Measurements from ENCODE around the gene DPM2. TPM values are rescaled to one million over a fixed set of nuclear protein-coding genes. Genes with fewer than 3 reads are reported as not detected.

Gene DPM2
- total RNA-seq, 1 donor from 2014 or later, result 34.0 TPM

DNA sequence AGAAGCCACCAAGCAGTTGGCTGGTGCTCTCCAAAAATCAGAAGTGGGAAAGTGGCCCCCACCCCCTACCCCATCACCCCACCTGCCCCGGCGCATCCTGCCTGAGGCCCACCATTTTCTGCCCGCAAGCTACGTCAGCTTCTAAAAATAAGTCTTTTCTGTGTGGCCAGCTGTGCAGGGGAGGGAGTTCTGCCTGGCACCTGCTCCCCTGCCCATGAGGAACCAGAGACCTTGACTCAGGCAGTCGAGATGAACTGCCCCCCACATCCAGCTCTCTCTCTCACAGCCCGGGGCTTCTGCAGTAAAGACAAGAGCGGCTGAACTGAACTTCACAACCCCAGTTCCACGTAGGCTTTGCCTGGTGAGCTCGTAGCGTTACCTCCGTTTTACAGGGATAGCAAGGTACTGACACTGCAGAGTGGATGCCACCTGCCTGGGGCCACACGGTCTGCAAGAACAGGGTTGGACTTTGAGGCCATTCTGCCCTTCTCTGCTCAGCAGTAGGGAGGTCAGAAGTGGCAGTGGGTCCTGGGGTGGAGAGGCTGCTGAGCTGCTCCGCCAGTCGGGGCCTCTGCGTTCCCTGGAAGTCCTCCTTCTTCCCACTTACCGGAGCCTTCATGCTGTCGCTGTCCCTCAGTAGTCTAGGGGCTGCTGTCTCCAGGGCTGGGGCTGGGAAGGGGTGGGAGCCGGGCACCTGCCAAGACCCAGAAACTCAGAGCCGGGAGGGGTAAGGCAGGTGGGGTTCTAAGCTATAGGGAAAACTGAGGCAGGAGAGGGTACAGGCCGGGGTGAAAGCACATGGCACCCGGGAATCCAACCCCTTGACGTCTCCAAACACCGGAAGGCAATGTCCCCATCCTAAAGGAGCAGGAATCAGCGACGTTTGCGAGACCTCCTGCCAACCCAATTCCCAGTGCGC is 21.6 kb downstream of the DPM2 start:
- no peaks in the 10 kb centered on the region for H3K9me3 Mint-ChIP-seq (ENCODE audit: low read depth)
- DNase-seq (ENCODE audit: low spot score, unreplicated experiment), result no peak
- peak overlapping the region; percentile 64 for H3K4me3 Mint-ChIP-seq (ENCODE audit: low read depth)
- peaks cover under 1% of the 10 kb centered on the region for H3K36me3 Mint-ChIP-seq (ENCODE audit: insufficient read depth)
- TF ChIP-seq, protein P1, sequence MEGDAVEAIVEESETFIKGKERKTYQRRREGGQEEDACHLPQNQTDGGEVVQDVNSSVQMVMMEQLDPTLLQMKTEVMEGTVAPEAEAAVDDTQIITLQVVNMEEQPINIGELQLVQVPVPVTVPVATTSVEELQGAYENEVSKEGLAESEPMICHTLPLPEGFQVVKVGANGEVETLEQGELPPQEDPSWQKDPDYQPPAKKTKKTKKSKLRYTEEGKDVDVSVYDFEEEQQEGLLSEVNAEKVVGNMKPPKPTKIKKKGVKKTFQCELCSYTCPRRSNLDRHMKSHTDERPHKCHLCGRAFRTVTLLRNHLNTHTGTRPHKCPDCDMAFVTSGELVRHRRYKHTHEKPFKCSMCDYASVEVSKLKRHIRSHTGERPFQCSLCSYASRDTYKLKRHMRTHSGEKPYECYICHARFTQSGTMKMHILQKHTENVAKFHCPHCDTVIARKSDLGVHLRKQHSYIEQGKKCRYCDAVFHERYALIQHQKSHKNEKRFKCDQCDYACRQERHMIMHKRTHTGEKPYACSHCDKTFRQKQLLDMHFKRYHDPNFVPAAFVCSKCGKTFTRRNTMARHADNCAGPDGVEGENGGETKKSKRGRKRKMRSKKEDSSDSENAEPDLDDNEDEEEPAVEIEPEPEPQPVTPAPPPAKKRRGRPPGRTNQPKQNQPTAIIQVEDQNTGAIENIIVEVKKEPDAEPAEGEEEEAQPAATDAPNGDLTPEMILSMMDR (IDR thresholded peaks at IDR 0.05; ENCODE audit: unreplicated experiment), result no peak
- H3K27ac Mint-ChIP-seq, result no peak overlapping the region
- peaks cover 4% of the 10 kb centered on the region for H3K4me1 Mint-ChIP-seq (ENCODE audit: low read depth)
- H3K27me3 Mint-ChIP-seq, result peaks cover 21% of the 10 kb centered on the region

DNA sequence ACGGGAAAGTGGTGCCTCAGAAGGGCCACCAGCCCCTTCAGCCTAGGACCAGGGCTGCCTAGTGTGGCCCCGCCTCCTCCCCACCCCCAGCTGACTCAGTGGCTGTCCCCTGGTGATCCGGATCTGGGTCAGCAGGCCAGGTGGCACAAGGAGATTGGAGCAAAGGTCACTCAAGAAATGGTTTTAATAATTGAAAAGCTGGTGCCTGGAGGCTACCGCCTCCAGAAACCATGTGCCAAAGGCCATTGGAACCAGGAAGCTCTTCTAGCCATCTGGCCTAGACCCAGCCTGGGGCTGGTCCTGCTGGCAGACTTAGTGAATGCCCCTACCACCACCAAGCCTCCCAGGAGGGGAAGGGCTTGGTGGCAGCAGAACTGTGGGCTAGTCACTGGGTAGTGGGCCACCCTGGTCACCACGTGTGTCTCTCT is 22.3 kb downstream of the DPM2 start:
- Mint-ChIP-seq H3K27ac (no peak overlapping the region), H3K4me3 (ENCODE audit: low read depth) (no peak overlapping the region), H3K36me3 (ENCODE audit: insufficient read depth) (peaks cover 1% of the 10 kb centered on the region), H3K27me3 (peaks cover 18% of the 10 kb centered on the region), H3K4me1 (ENCODE audit: low read depth) (peaks cover 4% of the 10 kb centered on the region), H3K9me3 (ENCODE audit: low read depth) (no peaks in the 10 kb centered on the region)
- TF ChIP-seq, protein P1 (IDR thresholded peaks at IDR 0.05; ENCODE audit: unreplicated experiment), result no peak
- no peak for DNase-seq (ENCODE audit: low spot score, unreplicated experiment)

DNA sequence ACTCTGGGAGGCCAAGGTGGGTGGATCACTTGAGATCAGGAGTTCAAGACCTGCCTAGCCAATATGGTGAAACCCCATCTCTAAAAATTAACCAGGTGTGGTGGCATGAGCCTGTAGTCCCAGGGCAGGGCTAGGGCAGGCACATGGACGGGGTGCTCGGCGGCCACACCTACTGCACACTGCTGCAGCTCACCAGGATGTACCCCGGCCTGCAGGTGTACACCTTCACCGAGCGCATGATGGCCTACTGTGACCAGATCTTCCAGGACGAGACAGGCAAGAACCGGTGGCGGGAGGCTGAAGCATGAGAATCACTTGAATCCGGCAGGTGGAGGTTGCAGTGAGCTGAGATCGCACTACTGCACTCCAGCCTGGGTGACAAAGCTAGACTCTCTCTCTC is 24.0 kb downstream of the DPM2 start:
- H3K36me3 Mint-ChIP-seq (ENCODE audit: insufficient read depth), result peaks cover 1% of the 10 kb centered on the region
- DNase-seq (ENCODE audit: low spot score, unreplicated experiment), result no peak
- no peak overlapping the region for H3K4me3 Mint-ChIP-seq (ENCODE audit: low read depth)
- H3K27me3 Mint-ChIP-seq, result peaks cover 8% of the 10 kb centered on the region
- TF ChIP-seq, protein P1 (IDR thresholded peaks at IDR 0.05; ENCODE audit: unreplicated experiment), result no peak
- H3K27ac Mint-ChIP-seq, result no peak overlapping the region
- H3K9me3 Mint-ChIP-seq (ENCODE audit: low read depth), result no peaks in the 10 kb centered on the region
- H3K4me1 Mint-ChIP-seq (ENCODE audit: low read depth), result peaks cover 4% of the 10 kb centered on the region

DNA sequence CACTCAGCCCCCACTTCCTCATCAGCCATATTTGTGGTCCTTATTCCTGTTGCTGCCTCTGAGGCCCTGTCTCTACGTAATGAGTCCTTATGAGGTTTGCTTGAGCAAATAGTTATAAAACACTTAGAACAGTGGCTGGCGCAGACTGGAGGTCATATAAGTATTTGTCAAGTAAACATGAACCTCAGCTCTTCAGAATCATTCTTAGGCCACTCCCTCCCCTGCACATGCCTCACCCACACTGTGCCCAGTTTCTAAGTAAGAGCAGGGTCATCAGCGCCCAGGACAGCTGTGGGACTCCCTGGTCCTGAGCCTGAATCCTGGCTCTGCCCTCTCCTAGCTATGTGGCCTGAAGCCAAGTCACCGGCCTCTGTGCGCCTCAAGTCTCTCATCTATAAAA is 24.8 kb downstream of the DPM2 start:
- Mint-ChIP-seq H3K27ac (no peak overlapping the region), H3K4me1 (ENCODE audit: low read depth) (peaks cover 4% of the 10 kb centered on the region), H3K9me3 (ENCODE audit: low read depth) (no peaks in the 10 kb centered on the region), H3K27me3 (peaks cover 5% of the 10 kb centered on the region), H3K36me3 (ENCODE audit: insufficient read depth) (peaks cover 1% of the 10 kb centered on the region), H3K4me3 (ENCODE audit: low read depth) (no peak overlapping the region)
- TF ChIP-seq, protein P1 (IDR thresholded peaks at IDR 0.05; ENCODE audit: unreplicated experiment), result no peak
- DNase-seq (ENCODE audit: low spot score, unreplicated experiment), result no peak

DNA sequence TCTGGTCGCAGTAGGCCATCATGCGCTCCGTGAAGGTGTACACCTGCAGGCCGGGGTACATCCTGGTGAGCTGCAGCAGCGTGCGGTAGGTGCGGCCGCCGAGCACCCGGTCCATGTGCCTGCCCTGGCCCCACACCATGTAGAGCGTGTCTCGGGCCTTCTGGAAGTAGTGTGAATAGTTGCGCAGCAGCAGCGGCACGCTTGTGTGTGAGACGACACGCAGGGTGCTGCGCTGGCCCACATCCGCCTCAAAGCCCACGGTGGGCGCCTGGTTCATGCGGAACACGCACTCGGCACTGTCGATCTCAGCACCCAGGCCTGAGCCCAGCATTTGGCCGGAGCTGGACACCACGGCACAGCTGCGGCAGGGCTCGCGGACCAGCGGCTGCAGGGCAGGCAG is 25.4 kb downstream of the DPM2 start:
- no peak overlapping the region for H3K27ac Mint-ChIP-seq
- no peak overlapping the region for H3K4me3 Mint-ChIP-seq (ENCODE audit: low read depth)
- DNase-seq (ENCODE audit: low spot score, unreplicated experiment), result no peak
- TF ChIP-seq, protein P1 (IDR thresholded peaks at IDR 0.05; ENCODE audit: unreplicated experiment), result no peak
- H3K36me3 Mint-ChIP-seq (ENCODE audit: insufficient read depth), result peaks cover 1% of the 10 kb centered on the region
- H3K9me3 Mint-ChIP-seq (ENCODE audit: low read depth), result no peaks in the 10 kb centered on the region
- H3K27me3 Mint-ChIP-seq, result peaks cover 5% of the 10 kb centered on the region
- peaks cover 4% of the 10 kb centered on the region for H3K4me1 Mint-ChIP-seq (ENCODE audit: low read depth)

Data from progenitor cell of endocrine pancreas (in vitro differentiated cells).